Fibroblast of pulmonary artery (primary cell): ENCODE results near the gene CNN2.

Source experiments
- DNase-seq: peaks from one replicate; pipeline ENCODE4 v3.0.0-alpha.2; 2010; ENCODE audit warnings: low read depth
- H3K4me3 ChIP-seq: replicated peaks from 2 replicates; pipeline ENCODE4 v1.5.1; 2011; ENCODE audit warnings: low read depth, mild to moderate bottlenecking, control low read depth, low read length, moderate library complexity
- CTCF ChIP-seq: IDR thresholded peaks from 2 replicates; pipeline ENCODE4 v1.5.1; 2011; ENCODE audit warnings: mild to moderate bottlenecking, control low read depth, low read length, inconsistent platforms; ENCODE audit errors: missing control alignments

The CNN2 gene

DNA sequence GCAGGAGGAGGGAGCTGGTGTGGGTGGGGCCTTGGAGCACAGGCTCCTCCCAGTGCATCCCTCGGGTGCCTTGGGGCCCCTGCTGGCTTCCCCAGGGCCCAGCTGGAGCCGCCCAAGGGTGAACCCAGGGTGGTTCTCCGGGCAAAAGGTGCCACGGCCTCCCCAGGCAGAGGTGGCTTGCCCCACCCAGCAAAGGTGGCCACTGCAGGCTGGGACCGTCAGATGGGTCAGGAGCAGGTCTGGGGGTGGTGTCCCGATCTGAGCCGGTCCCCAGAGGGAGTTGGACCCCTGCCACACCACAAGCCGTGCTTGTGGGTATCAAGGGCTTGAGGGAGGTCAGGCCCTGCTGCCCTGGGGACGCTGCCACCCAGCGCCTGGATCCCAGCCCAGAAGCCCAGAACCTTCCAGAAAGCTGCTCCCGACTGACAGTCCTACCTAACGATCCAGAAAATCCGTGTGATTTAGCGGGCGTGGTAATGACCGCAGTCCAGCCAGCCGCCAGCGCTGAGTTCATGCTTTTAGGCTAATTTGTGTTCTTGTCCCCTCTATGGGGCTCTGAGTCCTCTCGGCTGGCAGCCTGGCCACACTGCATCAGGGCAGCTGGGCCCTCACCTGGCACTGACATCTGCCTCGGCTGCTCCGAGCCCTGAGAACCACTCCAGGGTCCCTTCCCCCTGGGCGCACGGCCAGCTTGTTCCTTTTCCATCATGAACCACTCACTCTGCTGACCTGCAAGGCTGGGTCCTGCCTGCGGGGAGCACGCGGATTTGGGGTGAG is 31.2 kb upstream of the CNN2 start:
- no peak for DNase-seq
- TF ChIP-seq CTCF: no peak
- H3K4me3 ChIP-seq: no peak overlapping the region

- TF ChIP-seq CTCF: no peak
- peak overlapping the region; percentile 30 for H3K4me3 ChIP-seq
- peak; percentile 57 for DNase-seq
Observed at GRCh38 chr19:996051-996838, 30.2 kb upstream of the CNN2 start.

DNA sequence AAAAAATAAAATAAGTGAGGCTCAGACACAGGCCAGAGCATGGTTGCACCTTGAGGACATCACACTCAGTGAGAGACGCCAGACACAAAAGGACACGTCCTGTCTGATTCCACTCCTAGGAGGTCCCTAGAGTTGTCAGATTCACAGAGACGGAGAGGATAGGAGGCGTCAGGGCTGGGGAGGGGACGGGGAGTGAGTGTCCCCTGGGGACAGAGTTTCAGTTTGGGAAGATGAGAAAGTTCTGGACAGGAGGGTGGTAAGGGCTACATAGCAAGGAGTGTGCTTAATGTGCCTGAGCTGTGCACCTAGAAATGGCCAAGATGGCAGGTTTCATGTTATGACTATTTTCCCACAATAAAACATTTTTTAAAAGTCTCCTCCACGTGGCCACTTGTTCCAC is 28.3 kb upstream of the CNN2 start:
- TF ChIP-seq CTCF: no peak
- DNase-seq: no peak
- H3K4me3 ChIP-seq: no peak overlapping the region

DNA sequence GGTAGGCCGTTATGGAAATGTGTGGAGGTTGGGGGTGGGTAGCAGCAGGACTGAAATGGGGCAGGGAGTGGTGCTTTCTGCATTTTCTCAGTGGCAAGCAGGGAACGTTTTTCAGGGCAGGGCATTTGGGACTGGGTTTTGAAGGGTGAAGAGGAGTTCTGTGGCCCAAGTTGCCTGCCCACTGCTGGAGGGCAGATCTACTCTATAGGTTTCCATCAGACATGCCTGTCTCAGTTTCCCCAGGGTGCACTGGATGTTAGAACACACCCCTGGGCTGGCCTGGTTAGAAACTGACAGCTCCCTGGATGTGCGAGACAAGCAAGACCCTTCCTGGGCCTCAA is 27.1 kb upstream of the CNN2 start:
- TF ChIP-seq CTCF: no peak
- no peak for DNase-seq

DNA sequence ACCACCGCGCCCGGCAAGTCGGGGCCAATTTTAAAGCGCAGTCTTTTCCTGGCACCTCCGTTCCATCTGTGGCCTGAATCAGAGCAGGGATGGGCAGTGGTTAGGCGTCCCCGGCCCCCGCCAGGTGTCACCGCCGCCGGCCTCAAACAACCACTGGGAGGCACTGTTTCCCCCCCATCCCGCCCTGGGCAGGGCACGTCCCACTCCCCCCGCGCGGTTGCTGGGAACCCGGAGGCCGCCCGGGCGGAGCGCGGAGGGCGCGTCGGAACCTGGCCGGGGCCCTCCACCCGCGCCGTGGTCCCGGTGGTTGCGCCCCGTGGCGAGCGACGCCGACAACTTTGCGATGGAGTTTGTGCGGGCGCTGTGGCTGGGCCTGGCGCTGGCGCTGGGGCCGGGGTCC is 26.3 kb upstream of the CNN2 start, which contains the start of gene GRIN3B:
GRIN3B (plus strand) TSS at position 325 of the 400 bp plus-strand sequence; CDS start at position 344, 19 bp downstream.
- DNase-seq: peak; percentile 51
- peak; percentile 43 for TF ChIP-seq CTCF
- H3K4me3 ChIP-seq: no peak within 1 kb of the TSS

More for the DNA sequence above, 27.1 kb upstream of the CNN2 start:
- no peak overlapping the region for H3K4me3 ChIP-seq

DNA sequence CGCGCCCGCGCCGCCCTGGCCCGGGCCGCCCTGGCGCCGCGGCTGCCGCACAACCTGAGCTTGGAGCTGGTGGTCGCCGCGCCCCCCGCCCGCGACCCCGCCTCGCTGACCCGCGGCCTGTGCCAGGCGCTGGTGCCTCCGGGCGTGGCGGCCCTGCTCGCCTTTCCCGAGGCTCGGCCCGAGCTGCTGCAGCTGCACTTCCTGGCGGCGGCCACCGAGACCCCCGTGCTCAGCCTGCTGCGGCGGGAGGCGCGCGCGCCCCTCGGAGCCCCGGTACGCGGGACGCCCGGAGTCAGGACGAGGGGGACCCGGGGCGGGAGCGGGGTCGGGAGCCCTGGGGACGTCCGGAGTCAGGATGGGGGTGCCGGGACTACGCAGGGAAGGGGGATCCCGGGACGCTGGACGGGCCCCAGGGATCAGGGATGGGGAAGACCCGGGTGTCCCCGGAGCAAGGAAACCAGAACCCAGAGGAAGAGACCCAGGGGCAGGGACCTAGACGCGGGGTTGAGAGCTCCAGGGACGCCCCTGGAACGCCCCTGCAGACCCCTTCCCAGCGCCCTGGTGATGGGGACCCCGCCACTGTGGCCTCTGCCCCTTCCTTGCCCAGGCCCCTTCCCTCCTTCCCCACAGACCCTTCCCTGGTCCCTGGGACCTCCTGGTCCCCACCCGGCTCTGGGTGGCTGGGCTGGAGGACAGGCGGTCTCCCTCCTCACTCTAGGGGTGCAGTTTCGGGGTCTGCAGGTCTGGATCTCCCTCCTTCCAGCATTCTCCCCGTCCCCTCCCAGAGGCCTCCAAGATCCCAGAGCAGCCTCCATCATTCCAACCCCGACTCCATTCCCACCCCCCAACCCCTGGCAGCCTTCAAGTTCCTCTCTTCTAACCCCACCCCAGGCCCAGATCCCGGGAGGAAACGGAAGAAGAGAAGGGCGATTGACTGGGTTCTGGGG is 25.5 kb upstream of the CNN2 start:
- DNase-seq: no peak
- H3K4me3 ChIP-seq: no peak overlapping the region

More for the DNA sequence above, 25.5 kb upstream of the CNN2 start:
- no peak for TF ChIP-seq CTCF
